GM12872 (cell line): Measurements from ENCODE around the gene RALGPS2.

Experiments
- TF ChIP-seq, protein P1 (sequence below): IDR thresholded peaks from 3 replicates; pipeline ENCODE4 v1.5.1; 2011; ENCODE audit warnings: low read depth, mild to moderate bottlenecking, low read length, moderate library complexity; ENCODE audit not compliant: insufficient read depth

Gene RALGPS2

DNA sequence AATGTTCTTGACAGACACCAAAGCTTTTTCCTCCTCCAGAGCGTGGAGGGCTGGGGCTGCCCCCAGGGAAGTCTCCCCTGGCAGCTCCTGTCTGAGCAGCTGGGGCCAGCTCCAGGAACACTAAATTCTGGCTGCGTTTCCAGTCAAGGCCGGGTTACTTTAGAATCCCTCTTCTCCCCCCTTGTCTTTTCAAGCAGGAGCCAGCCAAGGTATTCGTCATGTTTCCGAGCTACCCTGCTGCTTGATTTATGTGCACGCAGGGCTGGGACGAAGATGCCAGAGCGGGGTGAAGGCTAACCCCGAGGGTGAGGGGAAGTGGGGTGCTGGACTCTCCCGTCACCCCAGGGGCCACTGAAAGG is 213.9 kb downstream of the RALGPS2 start:
- TF ChIP-seq, protein P1, sequence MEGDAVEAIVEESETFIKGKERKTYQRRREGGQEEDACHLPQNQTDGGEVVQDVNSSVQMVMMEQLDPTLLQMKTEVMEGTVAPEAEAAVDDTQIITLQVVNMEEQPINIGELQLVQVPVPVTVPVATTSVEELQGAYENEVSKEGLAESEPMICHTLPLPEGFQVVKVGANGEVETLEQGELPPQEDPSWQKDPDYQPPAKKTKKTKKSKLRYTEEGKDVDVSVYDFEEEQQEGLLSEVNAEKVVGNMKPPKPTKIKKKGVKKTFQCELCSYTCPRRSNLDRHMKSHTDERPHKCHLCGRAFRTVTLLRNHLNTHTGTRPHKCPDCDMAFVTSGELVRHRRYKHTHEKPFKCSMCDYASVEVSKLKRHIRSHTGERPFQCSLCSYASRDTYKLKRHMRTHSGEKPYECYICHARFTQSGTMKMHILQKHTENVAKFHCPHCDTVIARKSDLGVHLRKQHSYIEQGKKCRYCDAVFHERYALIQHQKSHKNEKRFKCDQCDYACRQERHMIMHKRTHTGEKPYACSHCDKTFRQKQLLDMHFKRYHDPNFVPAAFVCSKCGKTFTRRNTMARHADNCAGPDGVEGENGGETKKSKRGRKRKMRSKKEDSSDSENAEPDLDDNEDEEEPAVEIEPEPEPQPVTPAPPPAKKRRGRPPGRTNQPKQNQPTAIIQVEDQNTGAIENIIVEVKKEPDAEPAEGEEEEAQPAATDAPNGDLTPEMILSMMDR, result no peak

DNA sequence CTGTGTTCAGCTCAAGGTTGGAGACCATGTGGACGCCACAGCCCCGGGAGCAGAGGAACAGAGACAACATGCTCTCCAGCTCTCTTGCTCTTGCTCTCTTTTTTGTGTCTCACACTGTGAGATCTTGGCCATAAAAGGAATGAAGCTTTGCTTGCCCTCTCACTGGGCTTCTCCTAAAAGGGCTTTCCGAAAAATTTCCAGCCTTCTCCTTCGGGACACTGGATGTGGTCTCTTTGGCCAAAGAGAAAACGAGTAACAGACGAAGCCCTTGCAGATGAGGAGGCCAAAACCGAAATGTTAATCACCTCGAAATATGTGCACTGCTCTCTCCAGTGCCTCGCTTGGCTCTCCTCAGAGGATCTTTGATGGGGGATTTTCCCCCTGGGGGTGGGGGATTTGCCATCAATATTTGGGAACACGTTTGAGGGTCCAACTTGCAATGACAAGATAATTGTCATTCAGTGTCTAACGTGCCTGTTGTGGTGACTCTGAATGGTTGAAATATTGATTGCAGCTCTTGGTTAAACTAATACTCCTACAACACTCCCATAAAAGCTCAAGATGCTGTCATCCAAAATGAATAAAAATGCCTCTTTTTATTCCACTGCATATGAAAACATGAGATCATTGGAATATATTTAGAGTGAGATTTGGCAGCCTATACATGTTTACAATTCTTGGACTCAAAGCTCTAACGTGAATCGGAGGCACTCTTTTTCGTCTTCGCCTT is 214.5 kb downstream of the RALGPS2 start:
- TF ChIP-seq, protein P1, result no peak

DNA sequence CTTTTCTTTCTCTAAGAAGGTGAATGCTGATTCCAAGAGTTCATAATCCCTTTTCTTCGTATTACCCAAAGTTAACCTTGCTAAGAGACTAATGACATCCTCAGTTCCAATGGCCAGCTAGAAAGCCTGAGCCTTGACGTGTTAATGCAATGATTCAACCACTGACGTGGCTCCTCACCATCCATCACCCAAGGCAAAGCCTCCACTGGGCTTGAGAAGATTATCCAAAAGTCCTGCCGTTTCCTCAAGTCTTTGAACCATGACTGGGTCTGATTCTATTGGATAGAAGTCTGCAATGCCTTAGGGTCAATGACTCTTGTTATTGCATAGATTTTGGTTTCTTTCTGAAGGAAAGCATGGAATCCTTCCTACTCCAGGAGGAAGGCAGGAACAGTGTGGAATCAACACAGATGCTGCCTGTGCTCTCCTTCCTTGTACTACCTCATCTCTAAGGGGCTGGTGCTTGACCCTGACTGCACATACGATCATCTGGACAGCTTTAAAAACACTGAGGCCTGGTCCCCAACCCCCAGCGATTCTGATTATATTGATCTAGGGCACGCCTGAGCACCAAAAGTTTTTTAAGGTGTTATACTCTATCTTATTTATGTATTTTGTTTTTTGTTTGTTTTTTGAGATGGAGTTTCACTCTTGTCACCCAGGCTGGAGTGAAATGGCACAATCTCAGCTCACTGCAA is 215.2 kb downstream of the RALGPS2 start:
- TF ChIP-seq, protein P1, result no peak

DNA sequence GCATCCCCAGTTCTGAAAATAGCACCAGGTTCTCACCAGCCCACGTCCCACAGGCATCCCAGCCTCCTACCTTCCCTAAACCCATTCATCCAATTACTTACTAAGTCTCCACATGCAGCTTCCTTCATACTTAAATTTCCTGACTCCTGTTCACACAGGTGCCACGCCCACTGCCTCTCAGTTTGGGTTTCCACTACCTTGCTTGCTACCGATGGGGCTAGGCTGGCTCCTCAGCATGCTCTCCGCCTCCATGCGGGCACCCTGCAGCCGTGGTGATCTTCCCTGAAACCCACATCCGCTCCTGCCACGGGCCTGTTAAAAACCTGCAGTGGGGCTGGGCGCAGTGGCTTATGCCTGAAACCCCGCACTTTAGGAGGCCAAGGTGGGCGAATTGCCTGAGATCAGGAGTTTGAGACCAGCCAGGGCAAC is 216.2 kb downstream of the RALGPS2 start:
- TF ChIP-seq, protein P1, result no peak

DNA sequence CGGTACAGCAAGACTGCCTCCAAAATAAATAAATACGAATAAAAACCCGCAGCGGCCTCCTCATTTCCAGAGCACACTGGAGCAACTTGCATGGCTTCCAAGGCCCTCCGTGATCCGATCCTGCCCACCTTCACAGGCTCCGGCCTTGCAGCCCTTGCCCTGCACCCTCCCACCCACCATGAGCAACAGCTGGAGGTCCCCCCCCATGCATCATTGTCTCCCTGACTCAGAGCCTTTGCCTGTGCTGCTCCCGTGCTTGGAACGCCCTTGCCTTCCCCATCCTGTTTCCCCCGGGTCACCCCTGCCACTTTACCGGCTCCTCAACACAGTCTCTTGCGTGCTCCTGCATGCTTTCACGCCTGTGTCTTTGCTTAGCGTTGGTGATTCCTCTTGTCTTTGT is 216.8 kb downstream of the RALGPS2 start:
- TF ChIP-seq, protein P1, result no peak

DNA sequence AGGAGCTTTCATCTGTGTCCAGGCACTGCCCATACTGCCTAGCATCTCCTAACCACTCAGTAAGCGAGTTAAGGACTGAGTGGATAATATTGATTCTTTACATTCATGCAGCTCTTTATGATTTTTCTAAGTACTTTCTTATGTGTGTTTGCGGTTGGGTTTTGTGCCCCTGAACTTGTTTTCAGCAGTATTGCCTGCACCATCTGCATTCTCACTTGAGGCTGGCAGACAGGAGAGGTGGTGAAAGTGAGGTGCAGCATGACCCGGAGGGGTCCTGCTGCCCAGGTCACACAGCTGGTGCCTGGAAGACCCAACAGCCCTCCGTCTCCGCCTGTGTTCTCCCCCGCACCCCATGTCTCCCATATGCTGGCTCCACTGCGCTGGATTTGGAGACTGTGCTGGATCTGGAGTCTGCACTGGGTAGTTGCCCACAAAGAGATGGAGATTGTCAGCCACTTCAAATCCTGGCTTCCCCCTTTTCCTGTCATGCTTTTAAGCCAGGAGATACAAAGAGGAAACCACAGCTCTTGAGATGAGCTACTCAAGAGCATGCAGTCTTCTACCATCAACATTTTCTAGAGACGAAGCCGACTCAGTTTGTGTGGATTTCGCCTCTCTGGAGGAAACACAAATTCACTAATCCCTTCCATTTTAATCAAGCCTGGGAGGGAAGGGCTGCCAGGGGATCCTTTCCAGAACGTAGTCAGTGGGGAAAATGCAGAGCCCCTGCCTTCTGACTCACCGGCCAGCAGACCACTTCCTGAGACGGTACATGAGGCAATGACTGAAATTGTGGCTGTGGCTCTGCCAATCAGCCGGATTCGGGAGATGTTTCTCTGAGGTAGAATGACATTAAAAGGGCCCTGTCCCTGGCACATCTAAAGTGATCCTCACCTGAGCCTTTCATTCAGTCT is 217.5 kb downstream of the RALGPS2 start:
- TF ChIP-seq, protein P1, result no peak

DNA sequence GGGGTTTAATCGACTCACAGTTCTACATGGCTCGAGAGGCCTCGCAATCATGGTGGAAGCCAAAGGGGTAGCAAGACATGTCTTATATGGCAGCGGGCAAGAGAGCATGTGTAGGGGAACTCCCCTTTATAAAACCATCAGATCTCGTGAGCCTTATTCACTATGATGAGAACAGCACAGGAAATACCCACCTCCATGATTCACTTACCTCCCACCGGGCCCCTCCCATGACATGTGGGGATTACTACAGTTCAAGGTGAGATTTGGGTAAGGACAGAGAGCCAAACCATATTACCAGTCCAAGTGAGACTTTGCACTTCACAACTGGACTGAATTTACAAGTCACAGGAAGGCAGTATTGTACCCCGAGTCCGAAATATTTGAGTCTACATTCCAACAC is 219.7 kb downstream of the RALGPS2 start:
- TF ChIP-seq, protein P1, result no peak
